Stimulated activated CD4-positive, alpha-beta T cell treated with anti-CD3 and anti-CD28 coated beads, TNF-alpha, amount 100 ng/mL, for 24 hours (primary cell): ENCODE measurements around the gene HOXC12.
A peak's percentile ranks its signal among the peaks of the same experiment; 100 is the strongest.

ENCODE experiments used
- DNase-seq, 3 experiments: peaks; one replicate each; pipeline ENCODE4 v3.0.0-alpha.2; 2020; ENCODE audit warnings: low read depth in 3 of 3

Gene HOXC12

GRCh38 chr12:53996240-53997203 lies 41.8 kb downstream of the HOXC12 start:
- DNase-seq, result no peak

- DNase-seq, result no peak
Observed at GRCh38 chr12:53997204-53998109, 42.8 kb downstream of the HOXC12 start.

- no peak for DNase-seq
Observed at GRCh38 chr12:53998110-53998899, 43.6 kb downstream of the HOXC12 start.

- no peak for DNase-seq
Observed at GRCh38 chr12:53998900-53999236, 44.2 kb downstream of the HOXC12 start.

- DNase-seq, result no peak
Observed at GRCh38 chr12:53999559-54000115, 44.9 kb downstream of the HOXC12 start.

GRCh38 chr12:54000116-54001114 lies 45.7 kb downstream of the HOXC12 start, which contains the start of gene HOXC9:
TSS of gene HOXC9 (plus strand) at chr12:54000161. CDS start at chr12:54000189, 28 bp downstream.
- no peak for DNase-seq

GRCh38 chr12:54001283-54002187 lies 46.8 kb downstream of the HOXC12 start:
- no peak for DNase-seq

GRCh38 chr12:54002278-54002914 lies 47.7 kb downstream of the HOXC12 start:
- no peak for DNase-seq

- DNase-seq, result no peak
Observed at GRCh38 chr12:54002915-54003389, 48.2 kb downstream of the HOXC12 start.

GRCh38 chr12:54003625-54004024 lies 48.9 kb downstream of the HOXC12 start:
- no peak for DNase-seq

GRCh38 chr12:54004063-54004840 lies 49.5 kb downstream of the HOXC12 start:
- no peak for DNase-seq

- DNase-seq, result no peak
Observed at GRCh38 chr12:54004841-54005530, 50.3 kb downstream of the HOXC12 start.

GRCh38 chr12:54005531-54005852 lies 50.8 kb downstream of the HOXC12 start:
- DNase-seq, result no peak

GRCh38 chr12:54005853-54006558 lies 51.3 kb downstream of the HOXC12 start:
- peak; percentile 73 to 78 (median 78) for DNase-seq

- DNase-seq, result no peak
Observed at GRCh38 chr12:54006559-54007220, 52.0 kb downstream of the HOXC12 start.
